ENCODE data around the gene CYP4F8. TPM values are rescaled to one million over a fixed set of nuclear protein-coding genes. Genes with fewer than 3 reads are reported as not detected.

The CYP4F8 gene
- total RNA-seq, 1 experiment from 2014 or later: not detected

DNA sequence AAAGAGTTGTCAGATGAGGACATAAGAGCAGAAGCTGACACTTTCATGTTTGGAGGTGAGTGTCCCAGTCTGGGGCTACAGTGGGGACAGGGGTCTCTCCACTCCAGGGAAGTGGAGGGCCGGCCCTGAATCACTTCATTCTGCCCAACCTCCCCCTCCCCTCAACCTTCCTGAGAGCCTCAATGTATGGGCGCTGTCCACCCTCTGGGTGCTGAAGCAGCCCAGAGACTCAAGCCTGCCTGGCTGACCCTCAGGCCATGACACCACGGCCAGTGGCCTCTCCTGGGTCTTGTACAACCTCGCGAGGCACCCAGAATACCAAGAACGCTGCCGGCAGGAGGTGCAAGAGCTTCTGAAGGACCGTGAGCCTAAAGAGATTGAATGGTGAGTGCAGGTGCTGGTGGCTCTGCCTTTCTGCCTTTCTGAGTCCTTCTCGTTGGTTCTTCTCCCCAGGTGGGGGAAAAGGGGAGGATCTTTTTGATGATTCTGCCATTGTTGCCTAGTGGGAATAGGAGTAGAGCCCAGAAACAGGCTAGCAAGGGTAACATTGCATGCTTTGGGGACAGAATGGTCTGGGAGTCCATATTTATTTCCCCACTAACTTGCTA, 8.8 kb downstream of the CYP4F8 start:
- H3K27ac ChIP-seq (ENCODE audit: low read length): no peak overlapping the region
- no peaks in the 10 kb centered on the region for H3K27me3 ChIP-seq (ENCODE audit: control insufficient read depth, insufficient read depth, low read length)
- H3K9me3 ChIP-seq (ENCODE audit: control insufficient read depth, insufficient read depth, low read depth, low read length): no peaks in the 10 kb centered on the region
- ATAC-seq (no peak), DNase-seq (ENCODE audit: low read depth, low spot score) (no peak)
- TF ChIP-seq POLR2AphosphoS5 (IDR thresholded peaks at IDR 0.05; ENCODE audit: low read depth, low read length) (no peak), SIN3A (IDR thresholded peaks at IDR 0.05; ENCODE audit: borderline replicate concordance, insufficient read depth, low read depth, low read length) (no peak), TCF7L2 (IDR thresholded peaks at IDR 0.05; ENCODE audit: low read depth, low read length) (no peak), REST (IDR thresholded peaks at IDR 0.05; ENCODE audit: insufficient read depth in 1 of 2, low read depth in 2 of 2, low read length in 1 of 2) (peak; percentile 88 to 90), CTCF (IDR thresholded peaks at IDR 0.05) (no peak)
- no peaks in the 10 kb centered on the region for H3K36me3 ChIP-seq (ENCODE audit: control insufficient read depth, insufficient read depth, low read length)
- in situ Hi-C loops (cut with HindIII; ENCODE audit: low pct_unique_long_range_greater_than_20kb, low sequenced_read_pairs): no loop called here
- no peak overlapping the region for H3K4me3 ChIP-seq (ENCODE audit: low read depth in 2 of 2, low read length in 2 of 2)
- ChIA-PET POLR2A (no interaction called here), CTCF (no interaction called here)
- no peaks in the 10 kb centered on the region for H3K4me1 ChIP-seq (ENCODE audit: control insufficient read depth, insufficient read depth, low read length)
- no TSS peak for BruUV-seq (replicated peaks)
- intact Hi-C loops (cut with micrococcal nuclease; ENCODE audit: unreplicated experiment): no loop called here

- BruUV-seq (replicated peaks): no TSS peak
- in situ Hi-C loops (cut with HindIII; ENCODE audit: low pct_unique_long_range_greater_than_20kb, low sequenced_read_pairs): no loop called here
- CTCF ChIA-PET: interaction anchor here (0.6 kb wide), 1 partner anchor 813 kb away, joined by 7 read pairs; no protein-coding TSS in a partner anchor
- intact Hi-C loops (cut with micrococcal nuclease; ENCODE audit: unreplicated experiment): no loop called here
- no peaks in the 10 kb centered on the region for H3K4me1 ChIP-seq (ENCODE audit: control insufficient read depth, insufficient read depth, low read length)
- no peak overlapping the region for H3K27ac ChIP-seq (ENCODE audit: low read length)
- POLR2A ChIA-PET: no interaction called here
- H3K4me3 ChIP-seq (ENCODE audit: low read depth in 2 of 2, low read length in 2 of 2): no peak overlapping the region
- TF ChIP-seq POLR2AphosphoS5 (IDR thresholded peaks at IDR 0.05; ENCODE audit: low read depth, low read length): no peak
- no peak for TF ChIP-seq TCF7L2 (IDR thresholded peaks at IDR 0.05; ENCODE audit: low read depth, low read length)
- no peak for TF ChIP-seq SIN3A (IDR thresholded peaks at IDR 0.05; ENCODE audit: borderline replicate concordance, insufficient read depth, low read depth, low read length)
- no peak for TF ChIP-seq CTCF (IDR thresholded peaks at IDR 0.05)
- no peak for TF ChIP-seq REST (IDR thresholded peaks at IDR 0.05; ENCODE audit: insufficient read depth in 1 of 2, low read depth in 2 of 2, low read length in 1 of 2)
- no peak for ATAC-seq
- H3K9me3 ChIP-seq (ENCODE audit: control insufficient read depth, insufficient read depth, low read depth, low read length): no peaks in the 10 kb centered on the region
- H3K27me3 ChIP-seq (ENCODE audit: control insufficient read depth, insufficient read depth, low read length): no peaks in the 10 kb centered on the region
- DNase-seq (ENCODE audit: low read depth, low spot score): no peak
- no peaks in the 10 kb centered on the region for H3K36me3 ChIP-seq (ENCODE audit: control insufficient read depth, insufficient read depth, low read length)
These were observed 13.4 kb downstream of the CYP4F8 start for GRCh38 chr19:15628236-15629002.
